HG03135 (cell line): ENCODE measurements around the gene PPP2CA.
"Not testable (repeated sequence)": the region's sequence is repeated elsewhere in the genome, so short reads cannot be mapped to it uniquely, and the experiment has no call there.

ENCODE experiments used
- ATAC-seq: cut with Tn5 transposase; IDR thresholded peaks from one replicate; pipeline ENCODE4 v1.9.1; 2021; ENCODE audit warnings: mild to moderate bottlenecking, moderate library complexity; ENCODE audit not compliant: unreplicated experiment

The PPP2CA gene

GRCh38 chr5:134225780-134226440 lies at the start of gene PPP2CA:
PPP2CA (minus strand) TSS chr5:134226073; CDS start chr5:134225861, 212 bp downstream.
- ATAC-seq: peak; percentile 78

- no peak for ATAC-seq
These were observed 47.9 kb upstream of the PPP2CA start for GRCh38 chr5:134273642-134274395.

GRCh38 chr5:134271059-134271458 lies 45.2 kb upstream of the PPP2CA start:
- ATAC-seq: no peak

- ATAC-seq: no peak
These were observed 43.0 kb upstream of the PPP2CA start for GRCh38 chr5:134268919-134269318.

GRCh38 chr5:134268019-134268601 lies 42.2 kb upstream of the PPP2CA start:
- no peak for ATAC-seq

GRCh38 chr5:134267366-134268018 lies 41.6 kb upstream of the PPP2CA start:
- ATAC-seq: no peak

- ATAC-seq: no peak
These were observed 37.9 kb upstream of the PPP2CA start for GRCh38 chr5:134263801-134264200.

- ATAC-seq: not testable (repeated sequence)
These were observed 36.8 kb upstream of the PPP2CA start for GRCh38 chr5:134262629-134263028.

GRCh38 chr5:134258896-134259295 lies 33.0 kb upstream of the PPP2CA start:
- no peak for ATAC-seq

- no peak for ATAC-seq
These were observed 31.3 kb upstream of the PPP2CA start for GRCh38 chr5:134257176-134257575.

GRCh38 chr5:134255418-134256150 lies 29.7 kb upstream of the PPP2CA start:
- no peak for ATAC-seq

- ATAC-seq: not testable (repeated sequence)
These were observed 27.7 kb upstream of the PPP2CA start for GRCh38 chr5:134253368-134254153.

GRCh38 chr5:134252671-134253070 lies 26.8 kb upstream of the PPP2CA start:
- ATAC-seq: no peak

GRCh38 chr5:134250949-134251348 lies 25.1 kb upstream of the PPP2CA start:
- no peak for ATAC-seq

- ATAC-seq: no peak
These were observed 23.9 kb upstream of the PPP2CA start for GRCh38 chr5:134249469-134250379.

- ATAC-seq: no peak
These were observed 22.4 kb upstream of the PPP2CA start for GRCh38 chr5:134248256-134248655.

GRCh38 chr5:134247428-134248224 lies 21.8 kb upstream of the PPP2CA start:
- ATAC-seq: no peak

GRCh38 chr5:134246771-134247427 lies 21.0 kb upstream of the PPP2CA start:
- no peak for ATAC-seq
